ELF-1 (cell line): ENCODE measurements around the gene BICD2.

Experiments
- DNase-seq: peaks from one replicate; pipeline ENCODE4 v3.0.0-alpha.2; 2016; ENCODE audit warnings: low read depth, low spot score

Gene BICD2

GRCh38 chr9:92714787-92715487 is 49.7 kb downstream of the BICD2 start:
- DNase-seq, result no peak

- no peak for DNase-seq
Observed at GRCh38 chr9:92714016-92714415, 50.6 kb downstream of the BICD2 start.

GRCh38 chr9:92713528-92713927 is 51.1 kb downstream of the BICD2 start:
- no peak for DNase-seq

GRCh38 chr9:92712767-92713166 is 51.9 kb downstream of the BICD2 start:
- no peak for DNase-seq

GRCh38 chr9:92711844-92712243 is 52.8 kb downstream of the BICD2 start:
- DNase-seq, result no peak

- DNase-seq, result no peak
Observed at GRCh38 chr9:92711146-92711545, 53.5 kb downstream of the BICD2 start.

- DNase-seq, result no peak
Observed at GRCh38 chr9:92710368-92710767, 54.3 kb downstream of the BICD2 start.

- DNase-seq, result no peak
Observed at GRCh38 chr9:92709954-92710353, 54.7 kb downstream of the BICD2 start.

- no peak for DNase-seq
Observed at GRCh38 chr9:92709240-92709639, 55.4 kb downstream of the BICD2 start.

GRCh38 chr9:92707530-92707929 is 57.1 kb downstream of the BICD2 start:
- no peak for DNase-seq

- DNase-seq, result peak; percentile 71
Observed at GRCh38 chr9:92706218-92706940, 58.3 kb downstream of the BICD2 start.

- no peak for DNase-seq
Observed at GRCh38 chr9:92704528-92704927, 60.1 kb downstream of the BICD2 start.

GRCh38 chr9:92696619-92697018 is 68.0 kb downstream of the BICD2 start:
- DNase-seq, result no peak

- DNase-seq, result peak; percentile 26
Observed at GRCh38 chr9:92686954-92687353, 77.7 kb downstream of the BICD2 start.

GRCh38 chr9:92685022-92685421 is 79.6 kb downstream of the BICD2 start:
- DNase-seq, result no peak

GRCh38 chr9:92682269-92682668 is 82.4 kb downstream of the BICD2 start:
- no peak for DNase-seq

GRCh38 chr9:92680166-92681119 is 84.2 kb downstream of the BICD2 start:
- DNase-seq, result no peak

GRCh38 chr9:92679413-92680165 is 85.0 kb downstream of the BICD2 start:
- peak; percentile 59 for DNase-seq

GRCh38 chr9:92671323-92671722 is 93.3 kb downstream of the BICD2 start:
- DNase-seq, result peak; percentile 62

GRCh38 chr9:92669890-92670708 is 94.5 kb downstream of the BICD2 start, which contains the start of gene IPPK:
IPPK (minus strand) TSS chr9:92670131; CDS start chr9:92669988, 143 bp downstream.
- peak; percentile 99 for DNase-seq
